HepG2 (cell line): ENCODE results near the gene SLC38A2. TPM values are rescaled to one million over a fixed set of nuclear protein-coding genes. Genes with fewer than 3 reads are reported as not detected.

Source experiments
- CERS6 ChIP-seq: sonication (generic); formaldehyde crosslinking; IDR thresholded peaks from 2 replicates; pipeline ENCODE4 v1.5.0; 2020; ENCODE audit warnings: missing genetic modification reagents
- HNF4A ChIP-seq: sonication (generic); formaldehyde crosslinking; IDR thresholded peaks from 2 replicates; pipeline ENCODE4 v1.4.0; 2020; ENCODE audit warnings: missing genetic modification reagents
- ISL2 ChIP-seq: sonication (generic); formaldehyde crosslinking; IDR thresholded peaks from 2 replicates; pipeline ENCODE4 v1.5.0; 2020; ENCODE audit warnings: missing genetic modification reagents
- KDM3A ChIP-seq: IDR thresholded peaks from 2 replicates; pipeline ENCODE4 v1.6.1; 2018; ENCODE audit warnings: low read depth, missing compliant biosample characterization
- MAF1 ChIP-seq: sonication (generic); formaldehyde crosslinking; IDR thresholded peaks from 2 replicates; pipeline ENCODE4 v1.5.0; 2020; ENCODE audit warnings: missing genetic modification reagents, borderline replicate concordance
- NFAT5 ChIP-seq: sonication (generic); formaldehyde crosslinking; IDR thresholded peaks from 2 replicates; pipeline ENCODE4 v1.4.0; 2020; ENCODE audit warnings: missing genetic modification reagents
- YEATS2 ChIP-seq: sonication (generic); formaldehyde crosslinking; IDR thresholded peaks from 2 replicates; pipeline ENCODE4 v1.4.0; 2020; ENCODE audit warnings: missing genetic modification reagents, borderline replicate concordance
- ZC3H13 ChIP-seq: sonication (generic); formaldehyde crosslinking; IDR thresholded peaks from 2 replicates; pipeline ENCODE4 v1.8.1; 2023; ENCODE audit warnings: mild to moderate bottlenecking, missing genetic modification reagents, moderate library complexity
- ZFX ChIP-seq: sonication (generic); formaldehyde crosslinking; IDR thresholded peaks from 2 replicates; pipeline ENCODE4 v1.4.0; 2020; ENCODE audit warnings: mild to moderate bottlenecking, low read depth, missing genetic modification reagents, moderate library complexity
- ZNF138 ChIP-seq: sonication (generic); formaldehyde crosslinking; IDR thresholded peaks from 2 replicates; pipeline ENCODE4 v1.5.0; 2020; ENCODE audit warnings: mild to moderate bottlenecking, low read depth, missing genetic modification reagents
- ZNF318 ChIP-seq: sonication (generic); formaldehyde crosslinking; IDR thresholded peaks from 2 replicates; pipeline ENCODE4 v1.4.0; 2020; ENCODE audit warnings: mild to moderate bottlenecking, missing genetic modification reagents
- ZNF501 ChIP-seq: sonication (generic); formaldehyde crosslinking; IDR thresholded peaks from 2 replicates; pipeline ENCODE4 v1.5.1; 2020; ENCODE audit warnings: mild to moderate bottlenecking, moderate library complexity, missing genetic modification reagents
- ZNF660 ChIP-seq: sonication (generic); formaldehyde crosslinking; IDR thresholded peaks from 2 replicates; pipeline ENCODE4 v1.5.1; 2020; ENCODE audit warnings: mild to moderate bottlenecking, low read depth, missing genetic modification reagents, borderline replicate concordance
- ZNF703 ChIP-seq: sonication (generic); formaldehyde crosslinking; IDR thresholded peaks from 2 replicates; pipeline ENCODE4 v1.5.1; 2020; ENCODE audit warnings: missing genetic modification reagents, mild to moderate bottlenecking, moderate library complexity, borderline replicate concordance
- polyA plus RNA-seq, 8 experiments: library from polyadenylated mRNA; depleted of rRNA in 3 of 8; stranded (reverse) in 7 of 8; unstranded in 1 of 8; fragments of >200 nt; fragmentation: Illumina TruSeq in 4 of 8; extraction: Trizol in 4 of 8; gene quantifications; 2 replicates each; pipeline versions ENCODE4 v1.2.1 to v1.2.3, GENCODE V29; 2011 to 2016; ENCODE audit warnings: low read depth in 4 of 8, missing spikeins in 1 of 8, mixed read lengths in 1 of 8; ENCODE audit not compliant: insufficient read depth in 1 of 8
- total RNA-seq, 5 experiments: library from RNA; depleted of rRNA; stranded (reverse); fragments of >200 nt; fragmentation: Illumina TruSeq; extraction: Trizol; gene quantifications; 2 replicates each; pipeline ENCODE4 v1.2.3, GENCODE V29; 2016; ENCODE audit warnings: low read depth in 1 of 5

The SLC38A2 gene
- total and polyA plus RNA-seq, 2 of the 13 experiments (the other 11 are each of a cell fraction or from before 2014, with no cell fraction given): 368 to 880 TPM

GRCh38 chr12:46370792-46371717 is 1.5 kb downstream of the SLC38A2 start (continued):
- peak; percentile 51; the same call in 1 of the 2 replicates for TF ChIP-seq ZNF501 (CRISPR knock-in tag)
- peak; percentile 52; the same call in 1 of the 2 replicates for TF ChIP-seq ZFX (CRISPR knock-in tag)
- no peak for TF ChIP-seq CERS6 (CRISPR knock-in tag)
- TF ChIP-seq ZNF660: no peak
- TF ChIP-seq NFAT5 (CRISPR knock-in tag): peak; percentile 87
- no peak for TF ChIP-seq MAF1 (CRISPR knock-in tag)
- TF ChIP-seq ISL2 (CRISPR knock-in tag): no peak
- no peak for TF ChIP-seq ZNF703
- TF ChIP-seq HNF4A (CRISPR knock-in tag): no peak
- peak; percentile 69; the same call in 1 of the 2 replicates for TF ChIP-seq KDM3A (CRISPR knock-in tag)
- TF ChIP-seq ZNF138 (CRISPR knock-in tag): no peak
- TF ChIP-seq ZNF318 (CRISPR knock-in tag): 0 out of 2 replicates have a peak, but pooled peaks have one; percentile 51
- TF ChIP-seq ZC3H13: peak; percentile 99
- TF ChIP-seq YEATS2 (CRISPR knock-in tag): no peak
